Measurements from ENCODE around the gene CCDC7.
"Not testable (repeated sequence)": the region's sequence is repeated elsewhere in the genome, so short reads cannot be mapped to it uniquely, and the experiment has no call there.

The CCDC7 gene

GRCh38 chr10:32582946-32583345, 137.0 kb downstream of the CCDC7 start:
- no peak overlapping the region for H3K4me3 ChIP-seq (ENCODE audit: low read depth, low read length)
- TF ChIP-seq CTCF (IDR thresholded peaks at IDR 0.05; ENCODE audit: low read depth, low read length): no peak

- not testable (repeated sequence) for H3K4me3 ChIP-seq (ENCODE audit: low read depth, low read length)
Measured at GRCh38 chr10:32598022-32598421, 152.1 kb downstream of the CCDC7 start.

GRCh38 chr10:32600317-32600716, 154.4 kb downstream of the CCDC7 start:
- TF ChIP-seq CTCF (IDR thresholded peaks at IDR 0.05; ENCODE audit: low read depth, low read length): no peak

GRCh38 chr10:32601562-32601961, 155.6 kb downstream of the CCDC7 start:
- H3K4me3 ChIP-seq (ENCODE audit: low read depth, low read length): not testable (repeated sequence)

More at GRCh38 chr10:32600317-32600716, 154.4 kb downstream of the CCDC7 start:
- no peak overlapping the region for H3K4me3 ChIP-seq (ENCODE audit: low read depth, low read length)

GRCh38 chr10:32605787-32606186, 159.8 kb downstream of the CCDC7 start:
- H3K4me3 ChIP-seq (ENCODE audit: low read depth, low read length): no peak overlapping the region
- TF ChIP-seq CTCF (IDR thresholded peaks at IDR 0.05; ENCODE audit: low read depth, low read length): no peak

- not testable (repeated sequence) for H3K4me3 ChIP-seq (ENCODE audit: low read depth, low read length)
Measured at GRCh38 chr10:32610543-32610942, 164.6 kb downstream of the CCDC7 start.

- no peak overlapping the region for H3K4me3 ChIP-seq (ENCODE audit: low read depth, low read length)
- TF ChIP-seq CTCF (IDR thresholded peaks at IDR 0.05; ENCODE audit: low read depth, low read length): no peak
Measured at GRCh38 chr10:32616438-32616837, 170.5 kb downstream of the CCDC7 start.

- H3K4me3 ChIP-seq (ENCODE audit: low read depth, low read length): no peak overlapping the region
- TF ChIP-seq CTCF (IDR thresholded peaks at IDR 0.05; ENCODE audit: low read depth, low read length): no peak
Measured at GRCh38 chr10:32618482-32618881, 172.5 kb downstream of the CCDC7 start.

GRCh38 chr10:32621969-32622368, 176.0 kb downstream of the CCDC7 start:
- H3K4me3 ChIP-seq (ENCODE audit: low read depth, low read length): no peak overlapping the region
- TF ChIP-seq CTCF (IDR thresholded peaks at IDR 0.05; ENCODE audit: low read depth, low read length): no peak
